HG03521 (cell line): ENCODE results near the gene CACNG4.

Source experiments
- ATAC-seq: cut with Tn5 transposase; IDR thresholded peaks from one replicate; pipeline ENCODE4 v1.9.1; 2021; ENCODE audit warnings: mild to moderate bottlenecking, moderate library complexity; ENCODE audit not compliant: unreplicated experiment

Gene CACNG4

GRCh38 chr17:67015001-67015400, 50.5 kb downstream of the CACNG4 start:
- no peak for ATAC-seq

GRCh38 chr17:67016039-67016762, 51.7 kb downstream of the CACNG4 start:
- ATAC-seq = no peak

- ATAC-seq = no peak
Measured at GRCh38 chr17:67017910-67018309, 53.4 kb downstream of the CACNG4 start.

- no peak for ATAC-seq
Measured at GRCh38 chr17:67018471-67019434, 54.2 kb downstream of the CACNG4 start.

- ATAC-seq = no peak
Measured at GRCh38 chr17:67019809-67020208, 55.3 kb downstream of the CACNG4 start.

- no peak for ATAC-seq
Measured at GRCh38 chr17:67020293-67020766, 55.8 kb downstream of the CACNG4 start.

- ATAC-seq = no peak
Measured at GRCh38 chr17:67021196-67021595, 56.7 kb downstream of the CACNG4 start.

GRCh38 chr17:67021743-67022450, 57.4 kb downstream of the CACNG4 start:
- no peak for ATAC-seq

- ATAC-seq = no peak
Measured at GRCh38 chr17:67022451-67022810, 57.9 kb downstream of the CACNG4 start.

- no peak for ATAC-seq
Measured at GRCh38 chr17:67024736-67025135, 60.2 kb downstream of the CACNG4 start.

- ATAC-seq = no peak
Measured at GRCh38 chr17:67025216-67025792, 60.8 kb downstream of the CACNG4 start.

- ATAC-seq = no peak
Measured at GRCh38 chr17:67026341-67026740, 61.8 kb downstream of the CACNG4 start.

GRCh38 chr17:67027031-67027628, 62.6 kb downstream of the CACNG4 start:
- ATAC-seq = no peak

GRCh38 chr17:67030641-67031040, 66.1 kb downstream of the CACNG4 start:
- no peak for ATAC-seq

GRCh38 chr17:67032382-67032781, 67.9 kb downstream of the CACNG4 start:
- ATAC-seq = no peak

- ATAC-seq = no peak
Measured at GRCh38 chr17:67032985-67033384, 68.5 kb downstream of the CACNG4 start.

GRCh38 chr17:67033613-67034012, 69.1 kb downstream of the CACNG4 start:
- ATAC-seq = no peak

GRCh38 chr17:67035131-67036083, 70.9 kb downstream of the CACNG4 start:
- ATAC-seq = no peak

GRCh38 chr17:67038861-67039365, 74.4 kb downstream of the CACNG4 start:
- ATAC-seq = no peak
